Heart left ventricle (tissue), 16 donors: Measurements from ENCODE around the gene TMEM82. TPM values are rescaled to one million over a fixed set of nuclear protein-coding genes. Genes with fewer than 3 reads are reported as not detected.

Experiments
- ATAC-seq, 4 donors: fragments of 200-7000 bp; cut with Tn5 transposase; one replicate each; pipeline ENCODE4 v1.9.1; 2020 to 2022; ENCODE audit warnings: moderate library complexity in 4 of 4, mild to moderate bottlenecking in 3 of 4, moderate number of reproducible peaks in 1 of 4
- DNase-seq, 5 donors: peaks; one replicate each; pipeline ENCODE4 v3.0.0-alpha.2; 2020
- H3K27ac ChIP-seq, 12 donors: fragments of 200-600 bp; sonication (generic) in 4 of 12; one replicate each; pipeline versions ENCODE4 v1.5.0 to v1.8.0; 2016 to 2022; ENCODE audit warnings: mild to moderate bottlenecking in 2 of 12
- H3K27me3 ChIP-seq, 9 donors: fragments of 200-600 bp; sonication (generic) in 2 of 9; one replicate each; pipeline versions ENCODE4 v1.5.1 to v1.8.0; 2016 to 2022; ENCODE audit warnings: mild to moderate bottlenecking in 3 of 9
- H3K36me3 ChIP-seq, 9 donors: fragments of 200-600 bp; sonication (generic) in 2 of 9; one replicate each; pipeline versions ENCODE4 v1.5.0 to v1.8.0; 2018 to 2022; ENCODE audit warnings: mild to moderate bottlenecking in 2 of 9
- H3K4me1 ChIP-seq, 12 donors: fragments of 200-600 bp; sonication (generic) in 4 of 12; one replicate each; pipeline versions ENCODE4 v1.5.0 to v1.8.0; 2016 to 2022; ENCODE audit warnings: mild to moderate bottlenecking in 3 of 12
- H3K4me3 ChIP-seq, 12 donors: fragments of 200-600 bp; sonication (generic) in 4 of 12; one replicate each; pipeline versions ENCODE4 v1.5.0 to v1.8.0; 2017 to 2022; ENCODE audit warnings: mild to moderate bottlenecking in 9 of 12, moderate library complexity in 4 of 12
- H3K9me3 ChIP-seq, 12 donors: fragments of 200-600 bp; sonication (generic) in 4 of 12; one replicate each; pipeline versions ENCODE4 v1.5.0 to v1.8.0; 2016 to 2022; ENCODE audit warnings: mild to moderate bottlenecking in 1 of 12
- CTCF ChIP-seq, 12 donors: fragments of 200-600 bp; sonication (generic) in 4 of 12; IDR thresholded peaks; one replicate each; pipeline versions ENCODE4 v1.5.0 to v1.8.0; 2018 to 2022; ENCODE audit warnings: antibody characterized with exemption in 12 of 12, mild to moderate bottlenecking in 5 of 12
- POLR2A ChIP-seq, 2 donors: fragments of 450-650 bp; IDR thresholded peaks; one replicate each; pipeline ENCODE4 v1.6.1; 2017; ENCODE audit warnings: antibody characterized with exemption in 2 of 2, mild to moderate bottlenecking in 2 of 2, moderate library complexity in 2 of 2
- WGBS, 4 donors: extraction: QIAGEN DNeasy Blood & Tissue Kit in 2 of 4; methylation state at CpG; one replicate each; pipeline versions ENCODE4 v1.1.5 to v1.1.7; 2013 to 2018; 5-methylcytosine and 5-hydroxymethylcytosine counted together
- intact Hi-C, 10 donors: fragments of 100-400 bp; cut with DNase I; formaldehyde crosslinking; loops; one replicate each; pipeline versions ENCODE4 v1.11.1 to v1.14.2; 2022
- polyA plus RNA-seq, 2 donors: library from polyadenylated mRNA; stranded (reverse); fragments of 200-250 nt; gene quantifications; one replicate each; pipeline ENCODE4 v1.2.3, GENCODE V29; 2013
- total RNA-seq, 9 donors: library from RNA; depleted of rRNA in 2 of 9; stranded (reverse); fragments of >200 nt in 2 of 9; fragmentation: NEBNext Ultra II Directional in 3 of 9; extraction: Animal tissue kit (Norgen Biotek cat#: 25700) in 3 of 9; gene quantifications; one replicate each; pipeline versions ENCODE4 v1.1.0 to v1.2.4, GENCODE V29; 2016 to 2023
- donor health status: ischemic (EF 13 %, LVEDD 7.1; RV severe dilation, severe dysfunction).
- donor health status: healthy with polysubstance abuse.
- donor health status: DM: no; HTN: yes; CAD: no.
- donor health status: DM: no; HTN: no; CAD: no.
- donor health status: ischemic (EF 25% LVEDD 6.9; RV normal size, moderate dysfunction).
- donor health status: ischemic (EF 25% LVEDD 5.7; RV mildly dilated, moderate dysfunction).
- donor health status: healthy.
- donor health status: DM: yes; HTN: yes; CAD: no.
- donor health status: ischemic (EF 35%, LVEDD 5.7; RV mildly dilated, moderate dysfunction).
- donor health status: nonischemic (EF 11% LVEDD 7.7; RV severe dilation, severe dysfunction).
- donor health status: DM: yes; HTN: yes; CAD: no.
- donor health status: PGD.
- donor health status: ischemic (EF 29% LVEDD 5.4; RV normal size, mild dysfunction).
- donor health status: nonischemic (EF 23%, LVEDD 6.1; RV moderate dilation, normal function).

The TMEM82 gene
- total and polyA plus RNA-seq, 11 donors = not detected

- Histone ChIP-seq H3K4me3 (no peak overlapping the region), H3K36me3 (peaks cover 0 to 99% (median 94%) of the 10 kb centered on the region in 9 donors), H3K27ac (peak overlapping the region in 4 of 12 donors; percentile 7 to 52 (median 39)), H3K9me3 (no peaks in the 10 kb centered on the region), H3K27me3 (no peaks in the 10 kb centered on the region), H3K4me1 (peaks cover 0 to 17% (median 1%) of the 10 kb centered on the region in 12 donors)
- ATAC-seq = peak; percentile 10 to 48 (median 34)
- intact Hi-C loops = no loop called here
- 85 to 90% (median 87%) methylated on average over 10 to 23 of the region's 23 CpGs for WGBS, 4 donors
- peak in 2 of 5 donors; percentile 27 to 33 for DNase-seq
- TF ChIP-seq POLR2A (IDR thresholded peaks at IDR 0.05) (no peak), CTCF (IDR thresholded peaks at IDR 0.05) (no peak)
These were observed 14.3 kb upstream of the TMEM82 start for GRCh38 chr1:15727866-15728534.

- Histone ChIP-seq H3K4me3 (no peak overlapping the region), H3K27ac (peak overlapping the region in 3 of 12 donors; percentile 33 to 53 (median 39)), H3K27me3 (no peaks in the 10 kb centered on the region), H3K9me3 (no peaks in the 10 kb centered on the region), H3K4me1 (peaks cover 0 to 17% (median 1%) of the 10 kb centered on the region in 12 donors), H3K36me3 (peaks cover 0 to 99% (median 94%) of the 10 kb centered on the region in 9 donors)
- WGBS, 4 donors = 66 to 83% (median 79%) methylated on average over 9 to 22 of the region's 22 CpGs
- DNase-seq (peak in 2 of 5 donors; percentile 14 to 25), ATAC-seq (peak in 2 of 4 donors; percentile 8 to 10)
- intact Hi-C loops = no loop called here
- no peak for TF ChIP-seq POLR2A (IDR thresholded peaks at IDR 0.05)
- no peak for TF ChIP-seq CTCF (IDR thresholded peaks at IDR 0.05)
These were observed 13.2 kb upstream of the TMEM82 start for GRCh38 chr1:15728937-15729657.

DNA sequence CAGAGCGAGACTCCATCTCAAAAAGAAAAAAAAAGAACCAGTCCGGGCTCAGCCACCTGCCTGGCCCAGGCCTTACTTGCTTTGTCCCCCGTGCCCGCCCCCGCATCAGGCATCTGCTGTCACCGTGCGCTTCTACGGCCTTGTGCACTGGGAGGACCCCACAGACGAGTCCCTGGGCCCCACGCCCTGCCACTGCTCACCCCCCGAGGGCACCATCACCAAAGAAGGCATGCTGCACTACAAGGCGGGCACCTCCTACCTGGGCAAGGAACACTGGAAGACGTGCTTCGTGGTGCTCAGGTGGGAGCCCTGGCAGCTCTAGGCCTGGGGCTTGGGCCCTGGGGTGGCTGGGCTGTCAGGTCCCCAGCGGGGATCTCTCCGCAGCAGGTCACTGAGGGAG is 11.9 kb upstream of the TMEM82 start:
- H3K4me1 ChIP-seq = peaks cover 0 to 26% (median 7%) of the 10 kb centered on the region in 12 donors
- no peak for DNase-seq
- no peak overlapping the region for H3K27ac ChIP-seq
- H3K27me3 ChIP-seq = no peaks in the 10 kb centered on the region
- intact Hi-C loops = loop anchor here in 3 of 10 donors (10.0 kb wide), 3 partner anchors 46 to 136 kb away; partner anchors contain the start of gene PLEKHM2 (in 1 of the 3)
- TF ChIP-seq CTCF (IDR thresholded peaks at IDR 0.05) (no peak), POLR2A (IDR thresholded peaks at IDR 0.05) (no peak)
- 93 to 96% (median 94%) methylated on average over 14 to 16 of the region's 16 CpGs for WGBS, 4 donors
- no peak overlapping the region for H3K4me3 ChIP-seq
- H3K36me3 ChIP-seq = peaks cover 0 to 96% (median 94%) of the 10 kb centered on the region in 9 donors
- ATAC-seq = no peak
- no peaks in the 10 kb centered on the region for H3K9me3 ChIP-seq

DNA sequence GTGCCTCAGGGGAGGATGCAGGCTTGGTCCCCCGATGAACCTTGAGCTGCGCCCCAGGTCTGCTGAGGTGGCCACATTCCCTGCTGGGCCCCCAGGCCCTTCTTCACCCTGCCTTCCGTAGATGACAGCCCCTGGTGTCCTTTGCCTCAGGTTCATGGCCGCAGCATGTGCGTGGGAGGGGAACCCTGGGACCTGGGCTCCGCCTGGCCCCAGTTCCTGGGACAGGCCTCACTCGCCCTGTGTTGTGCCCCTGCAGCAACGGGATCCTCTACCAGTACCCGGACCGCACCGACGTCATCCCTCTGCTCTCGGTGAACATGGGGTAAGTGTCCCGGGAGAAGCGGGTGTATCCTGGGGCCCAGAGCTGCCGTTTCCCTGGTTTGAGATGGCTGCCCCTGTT is 11.4 kb upstream of the TMEM82 start:
- peaks cover 0 to 31% (median 12%) of the 10 kb centered on the region in 12 donors for H3K4me1 ChIP-seq
- no peak for DNase-seq
- no peak overlapping the region for H3K27ac ChIP-seq
- no peaks in the 10 kb centered on the region for H3K27me3 ChIP-seq
- ATAC-seq = no peak
- no peaks in the 10 kb centered on the region for H3K9me3 ChIP-seq
- H3K4me3 ChIP-seq = no peak overlapping the region
- intact Hi-C loops = loop anchor here in 3 of 10 donors (10.0 kb wide), 3 partner anchors 46 to 136 kb away; partner anchors contain the start of gene PLEKHM2 (in 1 of the 3)
- 90 to 95% (median 92%) methylated on average over 12 to 16 of the region's 16 CpGs for WGBS, 4 donors
- TF ChIP-seq CTCF (IDR thresholded peaks at IDR 0.05) (no peak), POLR2A (IDR thresholded peaks at IDR 0.05) (no peak)
- peaks cover 0 to 91% (median 89%) of the 10 kb centered on the region in 9 donors for H3K36me3 ChIP-seq
